ENCODE results near the gene DPF3. TPM values are rescaled to one million over a fixed set of nuclear protein-coding genes. Genes with fewer than 3 reads are reported as not detected.

The DPF3 gene
- total RNA-seq, 1 donor from 2014 or later, result 3.0 TPM

GRCh38 chr14:72588521-72588920 is 305.4 kb downstream of the DPF3 start:
- Mint-ChIP-seq H3K4me3 (ENCODE audit: unreplicated experiment) (no peak overlapping the region), H3K27me3 (ENCODE audit: unreplicated experiment) (peaks cover 1% of the 10 kb centered on the region), H3K27ac (ENCODE audit: unreplicated experiment) (no peak overlapping the region), H3K36me3 (ENCODE audit: low read depth, unreplicated experiment) (no peaks in the 10 kb centered on the region), H3K4me1 (ENCODE audit: unreplicated experiment) (no peaks in the 10 kb centered on the region), H3K9me3 (ENCODE audit: unreplicated experiment) (no peaks in the 10 kb centered on the region)
- no peak for DNase-seq (ENCODE audit: low spot score)
- no peak for TF ChIP-seq CTCF (IDR thresholded peaks at IDR 0.05; ENCODE audit: unreplicated experiment)

GRCh38 chr14:72583316-72584272 is 310.3 kb downstream of the DPF3 start:
- no peak for DNase-seq (ENCODE audit: low spot score)
- Mint-ChIP-seq H3K27ac (ENCODE audit: unreplicated experiment) (no peak overlapping the region), H3K4me3 (ENCODE audit: unreplicated experiment) (no peak overlapping the region), H3K27me3 (ENCODE audit: unreplicated experiment) (peaks cover 3% of the 10 kb centered on the region), H3K36me3 (ENCODE audit: low read depth, unreplicated experiment) (no peaks in the 10 kb centered on the region), H3K4me1 (ENCODE audit: unreplicated experiment) (no peaks in the 10 kb centered on the region), H3K9me3 (ENCODE audit: unreplicated experiment) (no peaks in the 10 kb centered on the region)
- TF ChIP-seq CTCF (IDR thresholded peaks at IDR 0.05; ENCODE audit: unreplicated experiment), result no peak

- DNase-seq (ENCODE audit: low spot score), result no peak
- no peak overlapping the region for H3K27ac Mint-ChIP-seq (ENCODE audit: unreplicated experiment)
- peaks cover 3% of the 10 kb centered on the region for H3K27me3 Mint-ChIP-seq (ENCODE audit: unreplicated experiment)
- H3K4me1 Mint-ChIP-seq (ENCODE audit: unreplicated experiment), result no peaks in the 10 kb centered on the region
- TF ChIP-seq CTCF (IDR thresholded peaks at IDR 0.05; ENCODE audit: unreplicated experiment), result no peak
- H3K9me3 Mint-ChIP-seq (ENCODE audit: unreplicated experiment), result no peaks in the 10 kb centered on the region
- H3K4me3 Mint-ChIP-seq (ENCODE audit: unreplicated experiment), result no peak overlapping the region
- no peaks in the 10 kb centered on the region for H3K36me3 Mint-ChIP-seq (ENCODE audit: low read depth, unreplicated experiment)
Observed at GRCh38 chr14:72582582-72582981, 311.3 kb downstream of the DPF3 start.

GRCh38 chr14:72578514-72578913 is 315.4 kb downstream of the DPF3 start:
- Mint-ChIP-seq H3K27me3 (ENCODE audit: unreplicated experiment) (peaks cover 2% of the 10 kb centered on the region), H3K4me1 (ENCODE audit: unreplicated experiment) (no peaks in the 10 kb centered on the region), H3K27ac (ENCODE audit: unreplicated experiment) (no peak overlapping the region), H3K4me3 (ENCODE audit: unreplicated experiment) (no peak overlapping the region), H3K9me3 (ENCODE audit: unreplicated experiment) (no peaks in the 10 kb centered on the region), H3K36me3 (ENCODE audit: low read depth, unreplicated experiment) (no peaks in the 10 kb centered on the region)
- DNase-seq (ENCODE audit: low spot score), result no peak
- TF ChIP-seq CTCF (IDR thresholded peaks at IDR 0.05; ENCODE audit: unreplicated experiment), result no peak

- no peaks in the 10 kb centered on the region for H3K9me3 Mint-ChIP-seq (ENCODE audit: unreplicated experiment)
- TF ChIP-seq CTCF (IDR thresholded peaks at IDR 0.05; ENCODE audit: unreplicated experiment), result no peak
- H3K4me1 Mint-ChIP-seq (ENCODE audit: unreplicated experiment), result no peaks in the 10 kb centered on the region
- no peak overlapping the region for H3K4me3 Mint-ChIP-seq (ENCODE audit: unreplicated experiment)
- DNase-seq (ENCODE audit: low spot score), result no peak
- H3K27ac Mint-ChIP-seq (ENCODE audit: unreplicated experiment), result no peak overlapping the region
- H3K36me3 Mint-ChIP-seq (ENCODE audit: low read depth, unreplicated experiment), result no peaks in the 10 kb centered on the region
- peaks cover 2% of the 10 kb centered on the region for H3K27me3 Mint-ChIP-seq (ENCODE audit: unreplicated experiment)
Observed at GRCh38 chr14:72577521-72577920, 316.4 kb downstream of the DPF3 start.

All from endothelial cell (in vitro differentiated cells).